GM19351 (cell line): ENCODE results near the gene EBPL.
"Not testable (repeated sequence)": the region's sequence is repeated elsewhere in the genome, so short reads cannot be mapped to it uniquely, and the experiment has no call there.

Experiments used
- ATAC-seq: cut with Tn5 transposase; IDR thresholded peaks from one replicate; pipeline ENCODE4 v1.9.1; 2021; ENCODE audit warnings: mild to moderate bottlenecking, moderate library complexity; ENCODE audit not compliant: unreplicated experiment

The EBPL gene

GRCh38 chr13:49690995-49691784, at the start of gene EBPL:
Gene EBPL, minus strand, starts transcription at chr13:49691486. Its CDS starts 62 bp downstream, at chr13:49691424.
- ATAC-seq, result peak; percentile 98

GRCh38 chr13:49740870-49741269, 49.6 kb upstream of the EBPL start:
- no peak for ATAC-seq

GRCh38 chr13:49739498-49740187, 48.4 kb upstream of the EBPL start:
- no peak for ATAC-seq

- no peak for ATAC-seq
These were observed 42.1 kb upstream of the EBPL start for GRCh38 chr13:49733181-49733951.

- no peak for ATAC-seq
These were observed 40.5 kb upstream of the EBPL start for GRCh38 chr13:49731766-49732165.

- no peak for ATAC-seq
These were observed 25.3 kb upstream of the EBPL start for GRCh38 chr13:49716615-49717014.

GRCh38 chr13:49714757-49715156, 23.5 kb upstream of the EBPL start:
- no peak for ATAC-seq

GRCh38 chr13:49711218-49711863, 20.1 kb upstream of the EBPL start:
- no peak for ATAC-seq

GRCh38 chr13:49704264-49704663, 13.0 kb upstream of the EBPL start:
- not testable (repeated sequence) for ATAC-seq

- no peak for ATAC-seq
These were observed 10.2 kb upstream of the EBPL start for GRCh38 chr13:49701491-49701890.

GRCh38 chr13:49697468-49697867, 6.2 kb upstream of the EBPL start:
- ATAC-seq, result no peak

- ATAC-seq, result no peak
These were observed 3.2 kb upstream of the EBPL start for GRCh38 chr13:49694446-49694845.

GRCh38 chr13:49693877-49694276, 2.6 kb upstream of the EBPL start:
- no peak for ATAC-seq

- no peak for ATAC-seq
These were observed 2.0 kb upstream of the EBPL start for GRCh38 chr13:49693191-49693733.

- ATAC-seq, result peak; percentile 28
These were observed 922 bp downstream of the EBPL start for GRCh38 chr13:49690133-49690994.

GRCh38 chr13:49683489-49683888, 7.8 kb downstream of the EBPL start:
- ATAC-seq, result peak; percentile 82

GRCh38 chr13:49681842-49682435, 9.3 kb downstream of the EBPL start:
- ATAC-seq, result no peak

- no peak for ATAC-seq
These were observed 12.0 kb downstream of the EBPL start for GRCh38 chr13:49679246-49679645.

- no peak for ATAC-seq
These were observed 12.9 kb downstream of the EBPL start for GRCh38 chr13:49678191-49678914.
